ENCODE measurements around the gene UTP15. TPM values are rescaled to one million over a fixed set of nuclear protein-coding genes. Genes with fewer than 3 reads are reported as not detected.

Gene UTP15, protein sequence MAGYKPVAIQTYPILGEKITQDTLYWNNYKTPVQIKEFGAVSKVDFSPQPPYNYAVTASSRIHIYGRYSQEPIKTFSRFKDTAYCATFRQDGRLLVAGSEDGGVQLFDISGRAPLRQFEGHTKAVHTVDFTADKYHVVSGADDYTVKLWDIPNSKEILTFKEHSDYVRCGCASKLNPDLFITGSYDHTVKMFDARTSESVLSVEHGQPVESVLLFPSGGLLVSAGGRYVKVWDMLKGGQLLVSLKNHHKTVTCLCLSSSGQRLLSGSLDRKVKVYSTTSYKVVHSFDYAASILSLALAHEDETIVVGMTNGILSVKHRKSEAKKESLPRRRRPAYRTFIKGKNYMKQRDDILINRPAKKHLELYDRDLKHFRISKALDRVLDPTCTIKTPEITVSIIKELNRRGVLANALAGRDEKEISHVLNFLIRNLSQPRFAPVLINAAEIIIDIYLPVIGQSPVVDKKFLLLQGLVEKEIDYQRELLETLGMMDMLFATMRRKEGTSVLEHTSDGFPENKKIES
- 13.3 TPM for total RNA-seq
- 10 to 100 TPM in 6 of 8 donors, 1 to 10 TPM in 2; 8.8 to 14.6 (median 11.2) TPM for polyA plus RNA-seq (ENCODE audit: insufficient read depth in 1 of 8, insufficient read length in 8 of 8, low replicate concordance in 1 of 8)
- long read RNA-seq, donor 1, partial matches to known transcripts = 0 of 1 reads
- long read RNA-seq, donor 1, other reads (novel, unspliced or antisense) = 0 of 1 reads
- long read RNA-seq, donor 2 = 0 reads
- long read RNA-seq, donor 3, transcript UTP15-201 (13 exons, 3,687 nt) = major isoform, 6 of 6 reads
- long read RNA-seq, donor 3, partial matches to known transcripts = 0 of 6 reads
- long read RNA-seq, donor 3, other reads (novel, unspliced or antisense) = 0 of 6 reads
- long read RNA-seq, donor 4 = 0 reads
- long read RNA-seq, donor 5, partial matches to known transcripts = 0 of 4 reads
- long read RNA-seq, donor 5, other reads (novel, unspliced or antisense) = 0 of 4 reads
- long read RNA-seq, donor 6, transcript UTP15-201 (13 exons, 3,687 nt) = major isoform, 7 of 7 reads
- long read RNA-seq, donor 6, partial matches to known transcripts = 0 of 7 reads
- long read RNA-seq, donor 6, other reads (novel, unspliced or antisense) = 0 of 7 reads
- long read RNA-seq, donor 7, transcript UTP15-201 (13 exons, 3,687 nt) = major isoform, 5 of 5 reads
- long read RNA-seq, donor 7, partial matches to known transcripts = 0 of 5 reads
- long read RNA-seq, donor 7, other reads (novel, unspliced or antisense) = 0 of 5 reads
- long read RNA-seq, donor 8, partial matches to known transcripts = 0 of 1 reads
- long read RNA-seq, donor 8, other reads (novel, unspliced or antisense) = 0 of 1 reads
- long read RNA-seq, donor 9, partial matches to known transcripts = 0 of 1 reads
- long read RNA-seq, donor 9, other reads (novel, unspliced or antisense) = 0 of 1 reads
- long read RNA-seq, donor 10, partial matches to known transcripts = 0 of 3 reads
- long read RNA-seq, donor 10, other reads (novel, unspliced or antisense) = 0 of 3 reads
- long read RNA-seq, donor 11, partial matches to known transcripts = 0 of 2 reads
- long read RNA-seq, donor 11, other reads (novel, unspliced or antisense) = 0 of 2 reads

DNA sequence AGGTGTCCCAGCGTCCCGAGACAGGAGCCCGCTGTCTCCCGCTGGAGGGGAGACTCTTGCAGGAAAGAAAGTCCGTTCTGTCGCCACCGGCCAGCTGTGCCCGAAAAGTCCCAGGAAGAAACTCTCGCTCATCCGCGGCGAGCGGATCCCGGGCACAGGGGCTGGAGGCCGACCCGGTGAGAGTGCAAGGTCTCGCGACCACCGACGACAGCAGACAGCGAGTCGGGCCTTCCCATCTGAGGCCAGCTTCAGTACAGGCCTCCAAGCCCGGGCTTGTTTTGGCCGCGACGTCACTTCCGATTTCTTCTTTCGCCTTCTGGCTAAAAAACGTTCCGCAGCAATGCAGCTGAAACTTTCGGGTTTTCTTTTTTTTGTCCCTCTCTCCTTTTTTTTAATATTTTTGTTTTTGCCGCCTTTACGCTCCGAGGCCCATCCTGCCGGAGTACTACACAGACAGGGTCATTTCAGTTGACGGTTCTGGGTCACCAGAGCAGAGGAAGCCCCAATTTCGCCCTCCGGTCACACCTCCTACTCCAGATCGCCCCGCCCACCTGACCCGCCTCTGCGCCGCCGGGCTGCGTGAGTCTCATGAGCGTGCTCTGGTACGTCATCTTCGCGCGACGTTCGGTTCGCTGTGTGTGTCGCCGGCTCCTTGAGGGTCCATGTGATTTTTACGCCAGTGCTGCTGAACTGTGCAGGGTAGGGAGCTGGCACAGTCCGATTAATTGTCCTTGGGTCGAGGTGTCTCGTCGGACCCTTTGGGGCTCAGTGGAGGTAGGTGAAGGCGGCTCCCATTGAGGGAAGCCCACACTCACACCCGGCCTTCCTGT is at the start of gene UTP15, which contains the start of gene ANKRA2:
Gene UTP15, plus strand, starts transcription at position 605 of the 830 bp plus-strand sequence. CDS start 1,602 bp downstream, outside the sequence.
Gene ANKRA2, minus strand, starts transcription at position 501 of the 830 bp plus-strand sequence. CDS start 2,758 bp downstream, outside the sequence.
- H3K4me1 ChIP-seq (ENCODE audit: control insufficient read depth, insufficient read depth, low read length) = peaks cover 6% of the 10 kb centered on the region
- WGBS (ENCODE audit: insufficient coverage) = under 1% methylated on average over 60 of the region's 62 CpGs

DNA sequence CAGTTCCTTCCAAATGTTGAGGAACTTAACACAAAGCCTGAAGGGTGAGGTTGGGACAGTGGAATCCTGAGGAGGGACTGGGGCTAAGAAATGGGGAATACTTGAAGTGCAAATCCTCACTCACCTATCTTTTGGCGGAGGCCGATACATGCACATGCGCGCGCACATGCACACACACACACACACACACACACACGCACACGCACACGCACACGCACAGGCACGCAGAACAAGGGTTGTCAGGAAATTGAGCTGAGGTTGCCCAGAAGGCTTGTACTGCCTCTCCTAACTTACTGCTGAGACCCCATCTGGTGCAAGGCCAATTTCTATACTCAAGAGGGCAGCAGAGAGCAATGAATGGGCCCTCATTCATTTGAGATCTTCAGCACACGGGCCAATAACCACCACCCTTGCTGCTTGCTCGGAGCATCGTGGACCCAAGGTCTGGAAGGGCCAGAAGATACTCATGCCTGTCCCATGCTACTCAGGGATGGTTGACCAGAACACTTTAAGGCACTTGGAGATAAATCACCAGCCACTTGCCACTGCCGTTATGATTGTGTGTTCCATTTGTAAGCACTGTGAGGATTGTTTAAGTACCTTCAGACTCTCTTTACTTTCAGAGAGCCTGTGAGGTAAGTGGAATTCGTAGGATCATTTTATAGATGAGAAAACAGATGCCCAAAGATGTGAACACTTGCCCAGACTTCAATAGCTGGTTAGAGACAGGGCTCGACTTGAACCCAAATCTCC is 45.8 kb upstream of the UTP15 start:
- Histone ChIP-seq H3K27ac (ENCODE audit: low read length) (no peak overlapping the region), H3K27me3 (ENCODE audit: control insufficient read depth, insufficient read depth, low read length) (no peaks in the 10 kb centered on the region), H3K9me3 (replicated peaks; ENCODE audit: control insufficient read depth, low read depth, low read length) (no peaks in the 10 kb centered on the region), H3K4me3 (ENCODE audit: low read length) (no peak overlapping the region), H3K36me3 (ENCODE audit: control insufficient read depth, insufficient read depth, low read length) (no peaks in the 10 kb centered on the region), H3K4me1 (ENCODE audit: control insufficient read depth, insufficient read depth, low read length) (no peaks in the 10 kb centered on the region)
- WGBS (ENCODE audit: insufficient coverage) = 0% methylated on average over 3 of the region's 16 CpGs
- peak; percentile 82 for DNase-seq

More for the DNA sequence above, at the start of gene UTP15, which contains the start of gene ANKRA2:
- peak; percentile 99 for DNase-seq
- peak within 1 kb of the TSS; percentile 65 for H3K4me3 ChIP-seq (ENCODE audit: low read length)
- H3K9me3 ChIP-seq (replicated peaks; ENCODE audit: control insufficient read depth, low read depth, low read length) = no peaks in the 10 kb centered on the region
- H3K27me3 ChIP-seq (ENCODE audit: control insufficient read depth, insufficient read depth, low read length) = no peaks in the 10 kb centered on the region
- H3K27ac ChIP-seq (ENCODE audit: low read length) = peak within 1 kb of the TSS; percentile 95
- peaks cover 14% of the 10 kb centered on the region for H3K36me3 ChIP-seq (ENCODE audit: control insufficient read depth, insufficient read depth, low read length)

DNA sequence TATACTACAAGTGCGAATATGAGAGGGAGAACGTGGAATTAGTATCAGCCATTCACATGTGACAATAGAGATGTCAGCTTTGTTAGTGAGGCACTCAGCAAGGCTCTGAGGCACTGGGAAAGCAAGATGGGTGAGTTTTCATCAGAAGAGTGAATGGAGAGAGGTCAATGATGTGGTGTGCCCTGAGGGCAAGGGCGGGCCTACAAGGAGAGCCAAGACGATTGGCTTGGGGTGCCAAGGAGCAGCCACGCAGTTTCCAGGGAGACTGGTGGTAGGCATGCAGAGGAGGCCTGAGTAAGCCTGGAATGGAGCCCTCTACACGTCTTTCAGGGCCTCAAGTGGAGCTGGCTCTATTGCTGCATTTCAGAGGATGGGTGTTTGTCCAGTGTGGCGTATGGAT is 42.6 kb upstream of the UTP15 start:
- no peaks in the 10 kb centered on the region for H3K36me3 ChIP-seq (ENCODE audit: control insufficient read depth, insufficient read depth, low read length)
- no peak overlapping the region for H3K27ac ChIP-seq (ENCODE audit: low read length)
- WGBS (ENCODE audit: insufficient coverage) = 88% methylated on average over 7 of the region's 7 CpGs
- no peak for DNase-seq
- H3K4me1 ChIP-seq (ENCODE audit: control insufficient read depth, insufficient read depth, low read length) = no peaks in the 10 kb centered on the region
- H3K27me3 ChIP-seq (ENCODE audit: control insufficient read depth, insufficient read depth, low read length) = no peaks in the 10 kb centered on the region
- H3K4me3 ChIP-seq (ENCODE audit: low read length) = no peak overlapping the region
- H3K9me3 ChIP-seq (replicated peaks; ENCODE audit: control insufficient read depth, low read depth, low read length) = no peaks in the 10 kb centered on the region

DNA sequence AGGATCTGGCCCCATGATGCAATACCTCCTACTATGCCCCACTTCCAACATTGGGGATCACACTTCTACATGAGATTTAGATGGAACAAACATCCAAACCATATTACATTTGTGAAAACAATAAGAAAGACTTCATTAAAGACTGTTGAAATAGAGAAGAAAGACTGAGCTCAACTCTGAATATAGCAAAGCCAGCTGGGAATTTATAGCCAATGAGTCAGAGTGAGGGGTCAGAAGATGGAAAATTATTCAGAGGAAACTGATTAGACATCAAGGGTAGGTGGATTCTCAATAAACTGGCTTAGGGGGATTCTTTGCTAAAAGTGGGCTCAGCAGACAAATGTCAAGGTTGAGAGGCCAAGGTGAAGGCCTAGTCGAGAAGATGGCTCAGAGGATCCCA is 41.7 kb upstream of the UTP15 start:
- no peaks in the 10 kb centered on the region for H3K9me3 ChIP-seq (replicated peaks; ENCODE audit: control insufficient read depth, low read depth, low read length)
- 58% methylated on average over 1 of the region's 1 CpG for WGBS (ENCODE audit: insufficient coverage)
- H3K27me3 ChIP-seq (ENCODE audit: control insufficient read depth, insufficient read depth, low read length) = no peaks in the 10 kb centered on the region
- H3K36me3 ChIP-seq (ENCODE audit: control insufficient read depth, insufficient read depth, low read length) = no peaks in the 10 kb centered on the region
- no peaks in the 10 kb centered on the region for H3K4me1 ChIP-seq (ENCODE audit: control insufficient read depth, insufficient read depth, low read length)
- H3K27ac ChIP-seq (ENCODE audit: low read length) = no peak overlapping the region
- H3K4me3 ChIP-seq (ENCODE audit: low read length) = no peak overlapping the region
- no peak for DNase-seq

- Histone ChIP-seq H3K4me3 (ENCODE audit: low read length) (no peak overlapping the region), H3K9me3 (replicated peaks; ENCODE audit: control insufficient read depth, low read depth, low read length) (no peaks in the 10 kb centered on the region), H3K36me3 (ENCODE audit: control insufficient read depth, insufficient read depth, low read length) (no peaks in the 10 kb centered on the region), H3K4me1 (ENCODE audit: control insufficient read depth, insufficient read depth, low read length) (no peaks in the 10 kb centered on the region), H3K27me3 (ENCODE audit: control insufficient read depth, insufficient read depth, low read length) (no peaks in the 10 kb centered on the region), H3K27ac (ENCODE audit: low read length) (no peak overlapping the region)
- WGBS (ENCODE audit: insufficient coverage) = no CpG with 5 or more reads among the region's 3 CpGs
- no peak for DNase-seq
These were observed 39.8 kb upstream of the UTP15 start for GRCh38 chr5:73525606-73526203.

DNA sequence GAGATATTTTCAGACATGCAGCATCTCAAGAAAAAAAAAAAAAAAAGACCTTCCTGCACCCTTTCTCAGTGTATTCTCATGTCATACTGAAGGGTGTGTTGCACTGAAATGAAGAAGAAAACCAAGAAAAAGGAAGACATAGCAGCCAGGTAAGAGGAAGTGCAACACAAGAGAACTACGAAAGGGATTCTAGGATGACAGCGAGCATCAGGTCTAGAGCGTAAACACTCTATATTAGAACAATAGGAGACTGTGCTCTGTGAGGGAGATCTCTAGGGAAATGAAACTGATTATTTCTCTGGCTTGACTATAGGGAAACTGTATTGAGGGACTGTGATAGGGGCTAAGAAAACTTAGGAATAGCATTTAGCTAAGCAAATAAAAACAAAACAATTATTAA is 37.3 kb upstream of the UTP15 start:
- no peak overlapping the region for H3K4me3 ChIP-seq (ENCODE audit: low read length)
- no peaks in the 10 kb centered on the region for H3K9me3 ChIP-seq (replicated peaks; ENCODE audit: control insufficient read depth, low read depth, low read length)
- H3K36me3 ChIP-seq (ENCODE audit: control insufficient read depth, insufficient read depth, low read length) = no peaks in the 10 kb centered on the region
- peaks cover 4% of the 10 kb centered on the region for H3K27me3 ChIP-seq (ENCODE audit: control insufficient read depth, insufficient read depth, low read length)
- no peaks in the 10 kb centered on the region for H3K4me1 ChIP-seq (ENCODE audit: control insufficient read depth, insufficient read depth, low read length)
- no peak for DNase-seq
- H3K27ac ChIP-seq (ENCODE audit: low read length) = no peak overlapping the region
- no CpG with 5 or more reads among the region's 3 CpGs for WGBS (ENCODE audit: insufficient coverage)

DNA sequence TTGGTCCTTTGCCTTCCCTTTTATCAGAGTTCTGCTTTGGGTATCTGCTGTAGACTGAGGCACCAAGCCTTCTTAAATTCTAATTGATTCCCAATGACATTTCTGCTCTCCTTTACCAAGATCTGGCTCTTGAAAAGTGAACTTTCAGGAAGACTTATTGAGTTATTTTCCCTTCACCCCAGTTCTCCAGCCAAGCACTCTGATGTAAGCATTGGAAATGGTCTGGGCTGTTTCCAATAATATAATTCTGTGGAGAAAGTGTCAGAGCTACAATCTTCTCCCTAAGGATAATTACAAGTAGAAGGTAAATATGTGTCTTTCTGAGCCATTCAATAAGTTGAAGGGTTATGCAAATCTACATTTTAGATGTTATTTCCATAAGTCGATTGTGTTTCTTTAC is 36.5 kb upstream of the UTP15 start:
- H3K4me3 ChIP-seq (ENCODE audit: low read length) = no peak overlapping the region
- H3K27ac ChIP-seq (ENCODE audit: low read length) = no peak overlapping the region
- peaks cover 4% of the 10 kb centered on the region for H3K27me3 ChIP-seq (ENCODE audit: control insufficient read depth, insufficient read depth, low read length)
- no peaks in the 10 kb centered on the region for H3K4me1 ChIP-seq (ENCODE audit: control insufficient read depth, insufficient read depth, low read length)
- no peaks in the 10 kb centered on the region for H3K36me3 ChIP-seq (ENCODE audit: control insufficient read depth, insufficient read depth, low read length)
- no peaks in the 10 kb centered on the region for H3K9me3 ChIP-seq (replicated peaks; ENCODE audit: control insufficient read depth, low read depth, low read length)
- no CpG with 5 or more reads among the region's 1 CpG for WGBS (ENCODE audit: insufficient coverage)
- no peak for DNase-seq

- no peaks in the 10 kb centered on the region for H3K36me3 ChIP-seq (ENCODE audit: control insufficient read depth, insufficient read depth, low read length)
- peaks cover 8% of the 10 kb centered on the region for H3K27me3 ChIP-seq (ENCODE audit: control insufficient read depth, insufficient read depth, low read length)
- no peaks in the 10 kb centered on the region for H3K9me3 ChIP-seq (replicated peaks; ENCODE audit: control insufficient read depth, low read depth, low read length)
- H3K27ac ChIP-seq (ENCODE audit: low read length) = no peak overlapping the region
- WGBS (ENCODE audit: insufficient coverage) = 90% methylated on average over 1 of the region's 1 CpG
- no peaks in the 10 kb centered on the region for H3K4me1 ChIP-seq (ENCODE audit: control insufficient read depth, insufficient read depth, low read length)
- no peak overlapping the region for H3K4me3 ChIP-seq (ENCODE audit: low read length)
- DNase-seq = no peak
These were observed 34.2 kb upstream of the UTP15 start for GRCh38 chr5:73531356-73531755.

Measured in muscle of leg (tissue), 16 donors.